Testis (tissue), 5 donors: Measurements from ENCODE around the gene FAM241B. TPM values are rescaled to one million over a fixed set of nuclear protein-coding genes. Genes with fewer than 3 reads are reported as not detected.
A peak's percentile ranks its signal among the peaks of the same experiment; 100 is the strongest.

Experiments
- DNase-seq: peaks from one replicate; pipeline ENCODE4 v3.0.0-alpha.2; 2019
- H3K27ac ChIP-seq, 2 donors: fragments of 200-600 bp; sonication (generic); one replicate each; pipeline ENCODE4 v1.5.1; 2019
- H3K27me3 ChIP-seq: fragments of 200-600 bp; sonication (generic); one replicate; pipeline ENCODE4 v1.5.1; 2019
- H3K36me3 ChIP-seq: fragments of 200-600 bp; sonication (generic); one replicate; pipeline ENCODE4 v1.5.1; 2017; ENCODE audit warnings: low read depth; ENCODE audit errors: missing control alignments
- H3K4me1 ChIP-seq: fragments of 200-600 bp; sonication (generic); one replicate; pipeline ENCODE4 v1.5.1; 2019
- H3K4me3 ChIP-seq, 2 donors: fragments of 200-600 bp; sonication (generic); one replicate each; pipeline ENCODE4 v1.5.1; 2017 to 2019
- H3K9me3 ChIP-seq: fragments of 200-600 bp; sonication (generic); one replicate; pipeline ENCODE4 v1.5.1; 2017
- CTCF ChIP-seq, 3 experiments: fragments of 450-650 bp in 2 of 3; fragments of 200-600 bp in 1 of 3; sonication (generic) in 1 of 3; IDR thresholded peaks; one replicate each; pipeline ENCODE4 v1.5.1; 2016 to 2019; ENCODE audit warnings: antibody characterized with exemption in 3 of 3, mild to moderate bottlenecking in 2 of 3, moderate library complexity in 1 of 3
- POLR2A ChIP-seq: fragments of 450-650 bp; IDR thresholded peaks from one replicate; pipeline ENCODE4 v1.6.1; 2017; ENCODE audit warnings: antibody characterized with exemption, mild to moderate bottlenecking, moderate library complexity
- WGBS, 2 donors: methylation state at CpG; one replicate each; pipeline ENCODE4 v1.1.5; 2018; 5-methylcytosine and 5-hydroxymethylcytosine counted together
- intact Hi-C: fragments of 100-400 bp; cut with DNase I; formaldehyde crosslinking; loops from one replicate; pipeline ENCODE4 v1.15.1; 2023; ENCODE audit warnings: low total_unique reads
- long read RNA-seq, 2 donors: transcript quantifications; one replicate each; lab custom pipeline, GENCODE V29; 2026
- polyA plus RNA-seq: library from polyadenylated mRNA; stranded (reverse); fragments of 350-450 nt; fragmentation: Illumina TruSeq; extraction: RNeasy Lipid Tissue Mini Kit (QIAGEN cat#74804); gene quantifications from one replicate; pipeline ENCODE4 v1.2.3, GENCODE V29; 2014; ENCODE audit warnings: low read depth, low replicate concordance; ENCODE audit not compliant: insufficient read depth
- total RNA-seq, 2 donors: library from RNA; depleted of rRNA; stranded (reverse); fragments of >200 nt; gene quantifications; one replicate each; pipeline ENCODE4 v1.2.3, GENCODE V29; 2016

The FAM241B gene
- total RNA-seq (10 to 100 TPM; 11.6 to 17.6 TPM), polyA plus RNA-seq (22.8 TPM)
- long read RNA-seq, donor 1, transcript FAM241B-201 (4 exons, 1,065 nt): major isoform, 7 of 7 reads
- long read RNA-seq, donor 1, partial matches to known transcripts: 0 of 7 reads
- long read RNA-seq, donor 1, other reads (novel, unspliced or antisense): 0 of 7 reads
- long read RNA-seq, donor 2, partial matches to known transcripts: 0 of 2 reads
- long read RNA-seq, donor 2, other reads (novel, unspliced or antisense): 0 of 2 reads

- no peak within 1 kb of the TSS for H3K27ac ChIP-seq
- H3K27me3 ChIP-seq: no peaks in the 10 kb centered on the region
- H3K4me3 ChIP-seq: peak within 1 kb of the TSS; percentile 65 to 66
- WGBS, 2 donors: 1 to 6% methylated on average over 22 to 52 of the region's 72 CpGs
- no peaks in the 10 kb centered on the region for H3K36me3 ChIP-seq
- peaks cover 7% of the 10 kb centered on the region for H3K4me1 ChIP-seq
- TF ChIP-seq POLR2A (no peak), CTCF (IDR thresholded peaks at IDR 0.05) (peak; percentile 75 to 100 (median 88))
- intact Hi-C loops: no loop called here
- H3K9me3 ChIP-seq: no peaks in the 10 kb centered on the region
- DNase-seq: peak; percentile 79
These were observed at the start of gene FAM241B for GRCh38 chr10:69629897-69630650. Gene FAM241B, plus strand, starts transcription at chr10:69630247. Its CDS starts 1,497 bp downstream, at chr10:69631744.

GRCh38 chr10:69580435-69580834 is 49.6 kb upstream of the FAM241B start:
- no peaks in the 10 kb centered on the region for H3K9me3 ChIP-seq
- no peak overlapping the region for H3K4me3 ChIP-seq
- H3K27me3 ChIP-seq: no peaks in the 10 kb centered on the region
- 73 to 83% methylated on average over 5 of the region's 5 CpGs for WGBS, 2 donors
- no peaks in the 10 kb centered on the region for H3K4me1 ChIP-seq
- no peak overlapping the region for H3K27ac ChIP-seq
- DNase-seq: no peak
- intact Hi-C loops: no loop called here
- TF ChIP-seq POLR2A (no peak), CTCF (IDR thresholded peaks at IDR 0.05) (no peak)
- H3K36me3 ChIP-seq: no peaks in the 10 kb centered on the region

- WGBS, 2 donors: 54 to 56% methylated on average over 2 of the region's 2 CpGs
- H3K36me3 ChIP-seq: no peaks in the 10 kb centered on the region
- no peak overlapping the region for H3K27ac ChIP-seq
- no peaks in the 10 kb centered on the region for H3K27me3 ChIP-seq
- H3K4me1 ChIP-seq: no peaks in the 10 kb centered on the region
- intact Hi-C loops: no loop called here
- no peak overlapping the region for H3K4me3 ChIP-seq
- DNase-seq: no peak
- no peak for TF ChIP-seq POLR2A
- TF ChIP-seq CTCF (IDR thresholded peaks at IDR 0.05): no peak
- H3K9me3 ChIP-seq: no peaks in the 10 kb centered on the region
These were observed 46.9 kb upstream of the FAM241B start for GRCh38 chr10:69583106-69583505.

GRCh38 chr10:69584624-69585023 is 45.4 kb upstream of the FAM241B start:
- Histone ChIP-seq H3K9me3 (no peaks in the 10 kb centered on the region), H3K36me3 (no peaks in the 10 kb centered on the region), H3K4me1 (no peaks in the 10 kb centered on the region), H3K27ac (no peak overlapping the region), H3K27me3 (no peaks in the 10 kb centered on the region), H3K4me3 (no peak overlapping the region)
- no peak for DNase-seq
- no peak for TF ChIP-seq POLR2A
- TF ChIP-seq CTCF (IDR thresholded peaks at IDR 0.05): no peak
- WGBS, 2 donors: 85 to 92% methylated on average over 3 of the region's 3 CpGs
- intact Hi-C loops: no loop called here
